A549 (cell line): ENCODE data around the gene TMEM255B.
"Not testable (repeated sequence)": the region's sequence is repeated elsewhere in the genome, so short reads cannot be mapped to it uniquely, and the experiment has no call there.

Experiments used
- CBX2 ChIP-seq: fragments of 200-600 bp; sonication (generic); IDR thresholded peaks from 2 replicates; pipeline ENCODE4 v1.6.1; 2016; ENCODE audit warnings: low read depth, mild to moderate bottlenecking, borderline replicate concordance
- CTCF ChIP-seq: fragments of >200 bp; sonication (Bioruptor Twin); formaldehyde crosslinking; IDR thresholded peaks from 3 replicates; pipeline ENCODE4 v1.5.1; 2016
- EP300 ChIP-seq, 2 experiments: fragments of >200 bp; sonication (Bioruptor Twin); formaldehyde crosslinking; IDR thresholded peaks; 2 replicates in 1 of 2; 3 replicates in 1 of 2; pipeline ENCODE4 v1.6.1; 2016 to 2017
- USF2 ChIP-seq: fragments of 450-650 bp; IDR thresholded peaks from 2 replicates; pipeline ENCODE4 v1.6.1; 2014; ENCODE audit warnings: antibody characterized with exemption
- TF ChIP-seq, protein P1 (sequence below): fragments of >200 bp; sonication (Bioruptor Twin); formaldehyde crosslinking; IDR thresholded peaks from 3 replicates; pipeline ENCODE4 v1.6.1; 2016

DNA sequence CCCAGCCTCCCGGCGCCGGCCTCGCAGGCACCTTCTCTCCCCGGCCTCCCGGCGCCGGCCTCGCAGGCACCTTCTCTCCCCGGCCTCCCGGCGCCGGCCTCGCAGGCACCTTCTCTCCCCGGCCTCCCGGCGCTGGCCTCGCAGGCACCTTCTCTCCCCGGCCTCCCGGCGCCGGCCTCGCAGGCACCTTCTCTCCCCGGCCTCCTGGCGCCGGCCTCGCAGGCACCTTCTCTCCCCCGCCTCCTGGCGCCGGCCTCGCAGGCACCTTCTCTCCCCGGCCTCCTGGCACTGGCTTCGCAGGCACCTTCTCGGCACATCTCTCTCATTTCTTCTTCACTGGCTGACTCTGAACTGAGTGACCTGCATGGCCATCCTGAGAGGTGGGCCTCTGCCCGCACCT, 67.4 kb downstream of the TMEM255B start:
- TF ChIP-seq CTCF; USF2; CBX2; EP300 (IDR thresholded peaks at IDR 0.05): not testable (repeated sequence)
- TF ChIP-seq, protein P1, sequence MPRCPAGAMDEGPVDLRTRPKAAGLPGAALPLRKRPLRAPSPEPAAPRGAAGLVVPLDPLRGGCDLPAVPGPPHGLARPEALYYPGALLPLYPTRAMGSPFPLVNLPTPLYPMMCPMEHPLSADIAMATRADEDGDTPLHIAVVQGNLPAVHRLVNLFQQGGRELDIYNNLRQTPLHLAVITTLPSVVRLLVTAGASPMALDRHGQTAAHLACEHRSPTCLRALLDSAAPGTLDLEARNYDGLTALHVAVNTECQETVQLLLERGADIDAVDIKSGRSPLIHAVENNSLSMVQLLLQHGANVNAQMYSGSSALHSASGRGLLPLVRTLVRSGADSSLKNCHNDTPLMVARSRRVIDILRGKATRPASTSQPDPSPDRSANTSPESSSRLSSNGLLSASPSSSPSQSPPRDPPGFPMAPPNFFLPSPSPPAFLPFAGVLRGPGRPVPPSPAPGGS = not testable (repeated sequence)
